G401.6 (cell line): ENCODE data around the gene GBF1.
"Not testable (repeated sequence)": the region's sequence is repeated elsewhere in the genome, so short reads cannot be mapped to it uniquely, and the experiment has no call there.

Experiments used
- FAIRE-seq: peaks from 2 replicates; lab custom pipeline; 2012; peaks lifted over from hg19 to GRCh38; lab: Jason Lieb, UNC

GBF1 gene

DNA sequence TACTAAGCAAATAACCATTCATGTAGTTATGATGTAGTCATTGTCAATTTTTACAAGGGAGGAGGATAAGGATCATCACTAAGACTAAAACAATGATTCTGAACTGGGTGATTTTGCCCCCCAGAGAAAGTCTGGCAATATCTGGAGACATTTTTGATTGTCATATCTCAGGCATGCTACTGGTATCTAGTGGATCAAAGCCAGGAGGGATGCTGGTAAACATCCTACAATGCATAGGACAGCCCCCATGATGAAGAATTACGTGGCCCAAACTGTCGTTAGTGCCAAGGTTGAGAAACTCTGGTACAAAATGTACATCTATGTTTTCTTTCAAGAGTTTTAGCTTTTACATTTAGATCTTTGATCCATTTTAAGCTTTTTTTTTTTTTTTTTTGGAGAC is 57.3 kb downstream of the GBF1 start:
- FAIRE-seq = no peak

DNA sequence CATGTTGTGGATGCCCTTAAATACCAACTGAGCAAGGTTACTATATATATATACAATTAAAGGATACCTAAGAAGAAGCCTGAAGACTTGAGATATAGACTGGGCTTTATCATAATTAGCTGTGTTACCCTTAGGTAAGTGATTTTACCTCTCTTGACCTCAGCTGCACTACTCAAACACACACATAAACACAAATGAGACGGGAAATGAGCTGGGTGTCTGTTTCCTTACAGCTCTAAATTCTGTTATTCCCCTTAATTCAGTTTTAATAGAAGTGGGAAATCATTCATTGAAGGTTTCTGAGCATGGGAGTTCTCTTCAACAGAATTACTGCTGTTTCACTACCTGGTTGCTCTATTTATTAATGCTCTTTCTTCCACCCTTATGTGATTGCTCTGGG is 60.7 kb downstream of the GBF1 start:
- FAIRE-seq = no peak

DNA sequence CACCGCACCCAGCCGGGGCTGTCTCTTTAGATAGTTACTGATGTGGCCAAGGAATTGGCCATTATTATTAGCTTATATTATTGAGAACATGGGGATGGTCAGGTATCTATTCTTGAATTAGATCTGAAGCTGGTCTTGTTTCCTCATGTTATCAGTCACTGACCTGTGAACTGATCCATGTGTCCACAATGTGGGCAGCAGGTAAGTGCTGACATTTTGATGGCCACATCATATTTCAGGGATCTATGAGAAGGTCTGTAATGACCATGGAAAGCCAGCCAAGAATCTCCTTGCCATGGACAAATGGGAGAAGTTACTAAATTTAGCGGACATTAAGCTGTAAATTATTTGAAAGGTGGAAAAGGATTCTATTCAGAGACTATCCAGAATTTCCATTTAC is 61.4 kb downstream of the GBF1 start:
- no peak for FAIRE-seq

GRCh38 chr10:102308318-102308717 is 63.0 kb downstream of the GBF1 start:
- FAIRE-seq = not testable (repeated sequence)

DNA sequence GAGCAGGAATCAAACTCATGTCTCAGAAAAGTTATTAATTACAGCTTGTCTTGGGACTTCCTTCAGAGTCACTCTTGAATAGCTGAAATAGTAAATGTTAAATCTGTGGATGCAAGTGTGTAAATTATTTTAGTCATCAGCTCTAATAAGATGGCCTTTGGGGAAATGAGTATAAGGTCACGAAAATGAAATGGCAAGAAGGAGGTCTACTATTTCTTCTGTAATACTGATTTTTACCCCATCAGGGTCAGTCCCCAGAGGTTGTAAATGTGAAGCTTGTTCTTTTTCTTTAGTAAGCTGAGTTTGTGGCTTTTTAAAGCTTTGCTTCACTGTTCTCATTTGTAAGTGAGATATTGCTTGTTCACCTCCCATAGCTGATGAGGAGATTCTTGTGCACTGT is 63.9 kb downstream of the GBF1 start:
- no peak for FAIRE-seq

DNA sequence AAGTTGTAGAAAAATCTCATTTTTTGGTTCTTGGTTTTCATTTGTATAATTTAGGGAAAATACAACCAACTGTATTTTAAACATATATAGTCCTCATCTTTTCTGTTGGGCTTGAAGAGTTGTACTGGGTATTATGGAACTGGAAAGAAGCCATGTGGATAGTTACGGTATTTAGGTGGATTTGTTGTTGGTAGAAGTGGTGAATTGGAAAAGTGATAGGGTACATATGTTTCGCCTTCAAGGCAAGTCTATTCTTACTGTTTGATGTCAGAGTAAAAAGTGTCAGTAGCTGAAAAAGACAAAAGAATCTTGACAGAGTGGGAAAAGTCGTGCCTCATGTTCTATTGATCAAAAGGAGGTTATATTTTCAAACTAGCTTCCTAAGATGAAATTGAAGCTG is 64.6 kb downstream of the GBF1 start:
- no peak for FAIRE-seq

- no peak for FAIRE-seq
Measured at GRCh38 chr10:102310361-102311024, 65.2 kb downstream of the GBF1 start.

- FAIRE-seq = no peak
Measured at GRCh38 chr10:102311025-102311420, 65.7 kb downstream of the GBF1 start.

DNA sequence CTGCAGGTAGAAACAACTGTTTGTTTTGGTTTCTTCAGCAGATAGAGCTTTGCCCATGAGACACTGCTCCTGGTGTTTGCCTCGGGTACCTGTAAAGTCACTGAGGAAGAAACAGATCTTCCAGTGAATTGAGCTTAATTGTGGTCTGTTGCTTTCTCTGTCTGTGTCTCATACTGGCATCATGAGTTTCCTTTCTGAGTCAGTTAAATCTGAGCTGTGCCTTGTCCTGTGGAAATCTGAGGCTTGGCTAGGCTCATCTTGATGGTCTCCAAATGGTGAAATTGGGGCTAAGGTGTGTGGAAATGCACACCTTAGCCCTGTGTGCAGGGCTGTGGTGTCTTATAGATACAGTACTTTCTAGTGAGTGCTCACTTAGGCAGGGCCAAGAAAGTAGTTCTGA is 67.4 kb downstream of the GBF1 start:
- no peak for FAIRE-seq

DNA sequence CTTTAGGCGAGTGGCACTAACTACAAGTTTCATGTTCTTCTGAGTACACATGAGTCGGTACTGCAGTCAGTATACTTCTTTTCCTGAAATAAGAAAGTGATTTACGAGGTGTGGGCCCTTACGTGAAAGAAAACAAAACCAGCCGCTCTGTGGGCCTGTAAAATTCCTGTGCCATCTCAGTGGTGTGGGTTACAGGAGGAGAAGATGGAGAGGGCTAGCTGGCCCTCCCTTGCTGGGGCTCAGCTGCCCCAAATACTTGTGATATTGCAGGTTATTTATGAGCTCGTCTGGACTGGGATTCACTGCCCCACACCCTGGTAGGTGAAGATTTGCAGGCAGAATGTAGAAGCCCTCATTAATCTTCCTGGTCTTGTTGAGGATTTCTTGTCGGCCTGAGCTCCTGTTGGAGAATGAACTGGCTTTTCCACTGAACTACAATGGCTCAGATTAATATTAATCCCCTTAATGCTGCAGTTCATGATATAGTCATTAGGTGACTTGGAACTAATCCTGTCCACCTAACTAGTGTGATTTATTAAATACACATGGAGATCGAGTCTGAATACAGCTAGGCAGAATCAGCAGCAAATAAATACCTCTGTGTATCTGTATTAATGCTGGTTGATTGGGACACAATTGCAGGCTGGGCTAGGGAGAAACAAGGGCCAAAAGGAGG is 68.0 kb downstream of the GBF1 start:
- no peak for FAIRE-seq

DNA sequence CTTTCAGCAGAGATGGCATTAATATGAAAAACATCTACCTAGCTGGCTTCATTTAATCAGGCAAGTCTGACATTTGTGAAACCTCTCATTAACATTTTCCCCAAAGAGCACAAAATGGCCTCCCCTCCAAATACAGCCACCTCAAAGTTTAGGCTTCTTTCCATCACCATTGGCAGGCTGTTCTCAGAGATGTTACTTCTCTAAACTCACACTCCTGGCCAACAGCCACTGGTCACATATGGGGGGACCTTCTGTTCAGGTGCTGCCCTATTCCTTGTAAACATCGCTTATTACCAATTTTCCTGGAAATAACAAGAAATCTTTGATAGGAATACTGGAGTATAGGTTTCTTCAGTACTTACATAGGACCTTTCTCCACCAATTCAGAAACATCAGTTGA is 69.5 kb downstream of the GBF1 start:
- no peak for FAIRE-seq

GRCh38 chr10:102316421-102316820 is 71.1 kb downstream of the GBF1 start:
- FAIRE-seq = no peak

DNA sequence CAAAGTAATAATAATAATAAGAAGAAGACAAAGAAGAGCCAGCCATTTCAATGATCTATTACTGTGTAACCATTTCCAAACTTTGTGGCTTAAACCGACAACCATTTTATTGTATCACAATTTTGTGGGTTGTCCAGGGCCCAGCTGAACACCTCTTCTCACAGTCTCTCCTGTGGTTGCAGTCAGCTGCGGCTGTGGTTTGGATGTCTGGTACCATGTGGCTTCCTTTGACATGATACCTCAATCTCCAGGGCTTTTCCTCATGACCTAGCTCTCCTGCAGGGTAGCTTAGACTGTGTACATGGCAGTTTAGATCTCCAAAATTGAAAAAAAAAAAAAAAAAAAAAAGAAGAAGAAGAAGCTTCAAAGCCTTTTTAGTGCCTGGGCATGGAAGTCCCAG is 77.6 kb downstream of the GBF1 start:
- no peak for FAIRE-seq

DNA sequence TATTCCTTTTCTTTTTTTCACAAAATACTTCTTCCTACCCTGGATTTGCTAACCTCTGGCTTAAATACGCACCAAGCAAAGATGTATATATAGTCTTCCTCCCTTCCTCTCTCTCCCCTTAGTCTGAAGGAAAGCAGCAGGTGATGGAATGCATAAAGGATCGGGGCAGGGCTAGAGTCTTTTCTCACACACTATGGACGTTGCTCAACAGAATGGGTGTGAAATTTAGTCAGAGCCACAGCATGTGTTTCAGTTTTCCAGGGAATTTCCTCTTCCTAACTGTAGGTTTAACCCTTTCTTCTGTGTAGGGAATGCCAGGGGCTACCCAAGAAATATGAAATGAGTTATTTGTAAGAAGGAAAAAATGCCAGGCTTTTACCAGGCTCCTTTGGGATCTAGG is 78.7 kb downstream of the GBF1 start:
- no peak for FAIRE-seq

GRCh38 chr10:102326031-102326430 is 80.7 kb downstream of the GBF1 start:
- FAIRE-seq = no peak

- FAIRE-seq = no peak
Measured at GRCh38 chr10:102327002-102327401, 81.7 kb downstream of the GBF1 start.

- FAIRE-seq = no peak
Measured at GRCh38 chr10:102327641-102328040, 82.3 kb downstream of the GBF1 start.

DNA sequence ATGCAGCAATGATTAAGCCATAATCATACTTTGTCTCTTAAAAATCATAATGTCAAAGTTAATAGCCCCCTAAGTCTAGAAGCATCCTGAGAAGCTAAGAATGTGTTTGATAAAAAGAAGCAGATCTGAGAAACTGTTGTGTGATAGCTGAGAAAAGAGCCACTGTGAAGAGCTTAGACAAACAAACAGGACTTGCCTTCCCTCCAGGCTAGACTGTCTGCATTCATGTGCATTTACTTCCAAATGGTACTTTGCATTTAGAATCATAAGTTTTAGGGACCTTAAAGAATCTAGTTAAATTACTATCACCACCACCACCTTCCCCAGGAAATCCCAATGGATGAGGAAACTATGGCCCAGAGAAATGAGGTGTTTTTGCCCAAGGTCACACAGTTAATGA is 87.4 kb downstream of the GBF1 start:
- FAIRE-seq = no peak

DNA sequence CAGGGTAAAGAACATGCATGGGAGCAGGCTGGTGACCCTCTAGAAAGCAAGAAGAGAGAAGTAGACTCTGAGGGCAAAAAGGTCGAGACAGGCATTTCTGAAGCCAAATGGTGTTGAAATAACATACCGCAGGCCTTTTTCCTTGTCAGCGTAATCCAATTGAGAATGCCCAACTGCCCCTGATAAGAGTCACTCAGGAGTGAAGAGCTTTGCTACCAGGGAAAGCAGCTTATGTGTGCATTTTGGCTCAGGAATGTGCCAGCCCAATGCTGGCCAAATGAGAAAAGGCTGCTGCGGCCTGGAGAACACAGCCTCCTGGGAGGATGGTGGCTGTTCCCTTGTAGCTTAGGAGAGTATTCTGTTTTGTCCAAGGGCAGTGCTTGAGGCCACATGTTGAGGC is 88.8 kb downstream of the GBF1 start:
- FAIRE-seq = no peak

GRCh38 chr10:102335184-102335583 is 89.9 kb downstream of the GBF1 start:
- FAIRE-seq = no peak

DNA sequence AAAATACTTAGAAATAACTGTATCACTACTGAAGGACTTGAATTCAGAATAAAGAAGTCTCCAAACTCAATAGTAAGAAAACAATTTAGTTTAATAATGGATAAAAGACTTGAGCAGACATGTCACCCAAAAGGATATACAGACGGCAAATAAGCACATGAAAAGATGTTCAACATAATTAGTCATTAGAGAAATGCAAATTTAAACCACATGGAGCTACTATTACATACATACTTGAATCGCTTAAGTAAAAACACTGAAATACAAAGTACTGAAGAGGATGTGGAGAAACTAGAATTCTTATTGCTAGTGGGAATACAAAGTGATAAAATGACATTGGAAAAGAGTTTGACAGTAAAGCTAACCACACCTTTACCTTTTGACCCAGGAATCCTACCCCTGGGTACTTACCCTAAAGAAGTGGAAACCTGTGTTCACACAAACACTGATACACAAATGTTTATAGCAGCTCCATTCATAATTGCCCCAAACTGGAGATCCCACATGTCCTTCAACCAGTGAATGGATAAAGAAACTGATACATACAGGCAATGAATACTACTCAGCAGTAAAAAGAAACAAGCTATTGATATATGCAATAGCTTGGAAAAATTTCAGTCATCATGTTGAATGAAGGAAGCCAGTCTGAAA is 95.8 kb downstream of the GBF1 start:
- no peak for FAIRE-seq

DNA sequence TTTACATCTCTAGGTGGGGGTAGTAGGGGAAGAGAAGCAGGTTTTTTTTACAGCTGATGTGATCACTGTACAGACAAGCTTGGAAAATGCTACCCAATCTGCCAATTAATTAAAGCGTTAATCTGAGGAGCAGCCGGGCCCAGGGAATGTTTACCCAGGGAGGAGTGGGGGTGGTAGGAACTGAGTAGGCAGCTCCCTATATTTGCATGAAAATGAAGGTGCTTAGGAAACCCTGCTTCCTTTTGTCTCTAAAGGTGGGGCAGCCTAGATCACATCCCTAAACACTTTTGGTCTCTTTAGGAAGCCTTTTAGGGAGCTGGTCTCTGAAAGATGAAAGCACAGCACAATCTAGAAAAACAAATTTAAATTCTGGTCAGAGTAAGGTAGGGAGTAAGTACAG is 97.1 kb downstream of the GBF1 start:
- FAIRE-seq = no peak

DNA sequence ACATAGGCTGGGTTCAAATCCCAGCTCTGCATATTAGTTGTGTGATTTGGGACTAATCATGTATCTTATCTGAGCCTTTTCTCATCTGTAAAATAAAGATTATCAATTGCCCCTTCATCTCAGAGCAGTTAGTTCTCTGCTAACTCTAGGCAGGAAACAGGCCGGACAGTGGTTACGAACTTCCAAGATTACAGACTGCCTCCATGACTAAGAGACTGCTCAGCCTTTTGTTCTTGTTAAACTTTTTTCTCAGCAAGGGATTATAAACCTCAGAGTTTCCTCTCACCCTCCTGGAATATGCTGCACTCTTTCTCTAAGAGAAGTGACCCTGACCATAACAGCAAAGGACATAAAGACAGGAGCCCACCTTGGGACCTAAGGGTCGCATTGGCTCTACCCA is 97.6 kb downstream of the GBF1 start:
- FAIRE-seq = no peak

DNA sequence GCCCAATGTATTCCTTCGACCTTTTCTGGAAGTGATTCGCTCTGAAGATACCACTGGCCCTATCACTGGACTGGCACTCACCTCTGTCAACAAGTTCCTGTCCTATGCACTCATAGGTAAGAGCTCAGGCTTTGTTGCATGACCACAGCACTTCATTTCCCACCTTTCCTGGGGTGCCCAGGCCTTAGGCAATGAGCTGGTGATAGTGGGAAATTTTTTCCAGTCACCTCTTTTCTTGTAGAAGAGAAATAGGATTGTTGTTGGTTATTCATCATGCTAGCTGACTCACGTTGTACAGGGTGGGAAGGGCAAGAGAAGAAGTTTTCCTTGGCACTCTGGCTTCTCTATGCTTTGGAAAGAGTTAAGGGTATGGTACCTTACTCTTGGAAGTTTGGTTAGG is 98.7 kb downstream of the GBF1 start:
- FAIRE-seq = no peak
